Activated T-cell treated with anti-CD3 and anti-CD28 coated beads, Interleukin-2, amount 50 U/mL, for 1 hour (primary cell): ENCODE measurements around the gene RBM25.

Source experiments
- DNase-seq: peaks from one replicate; pipeline ENCODE4 v3.0.0-alpha.2; 2020

The RBM25 gene

DNA sequence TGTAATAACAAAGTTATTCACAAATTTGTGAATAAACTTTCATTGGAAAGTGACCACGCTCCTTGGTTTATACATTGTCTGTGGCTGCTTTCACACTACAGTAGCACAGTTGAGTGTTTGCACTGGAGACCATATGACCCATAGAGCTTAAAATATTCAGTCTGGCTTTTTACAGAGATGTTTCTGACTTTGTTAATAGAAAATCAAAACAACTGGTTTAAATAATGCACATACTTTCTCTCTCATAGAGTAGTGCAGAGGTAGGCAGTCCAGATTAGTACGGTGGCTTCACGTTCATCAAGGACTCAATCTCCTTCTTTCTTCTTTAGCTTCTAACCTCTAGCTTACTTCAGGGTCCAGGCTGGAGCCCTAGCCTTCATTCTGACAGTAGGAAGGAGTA, 114.2 kb downstream of the RBM25 start:
- DNase-seq, result no peak

- DNase-seq, result no peak
Measured at GRCh38 chr14:73173092-73173735, 114.9 kb downstream of the RBM25 start.
